ENCODE results near the gene C22orf15.

The C22orf15 gene

DNA sequence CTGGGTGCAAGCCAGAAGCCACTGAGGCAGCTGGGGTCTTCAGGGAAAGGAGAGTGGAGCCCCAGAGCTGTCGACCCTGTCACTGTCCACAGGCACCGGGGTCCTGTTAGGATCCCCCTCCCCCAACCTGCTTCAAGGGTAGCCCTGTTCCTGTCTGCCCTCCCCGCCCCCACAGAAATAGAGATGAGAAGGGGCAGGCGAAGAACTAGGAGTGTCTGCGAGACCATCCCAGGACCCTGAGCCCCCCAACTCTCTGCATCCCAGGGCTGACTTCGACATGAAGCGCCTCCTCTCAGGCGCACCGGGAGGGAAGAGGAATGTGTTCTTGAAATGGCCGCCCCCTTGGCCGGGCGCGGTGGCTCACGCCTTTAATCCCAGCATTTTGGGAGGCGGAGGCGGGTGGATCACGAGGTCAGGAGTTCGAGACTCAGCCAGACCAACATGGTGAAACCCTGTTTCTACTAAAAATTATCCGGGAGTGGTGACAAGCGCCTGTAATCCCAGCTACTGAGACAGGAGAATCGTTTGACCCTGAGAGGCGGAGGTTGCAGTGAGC is 11.3 kb upstream of the C22orf15 start:
- DNase-seq, result no peak

DNA sequence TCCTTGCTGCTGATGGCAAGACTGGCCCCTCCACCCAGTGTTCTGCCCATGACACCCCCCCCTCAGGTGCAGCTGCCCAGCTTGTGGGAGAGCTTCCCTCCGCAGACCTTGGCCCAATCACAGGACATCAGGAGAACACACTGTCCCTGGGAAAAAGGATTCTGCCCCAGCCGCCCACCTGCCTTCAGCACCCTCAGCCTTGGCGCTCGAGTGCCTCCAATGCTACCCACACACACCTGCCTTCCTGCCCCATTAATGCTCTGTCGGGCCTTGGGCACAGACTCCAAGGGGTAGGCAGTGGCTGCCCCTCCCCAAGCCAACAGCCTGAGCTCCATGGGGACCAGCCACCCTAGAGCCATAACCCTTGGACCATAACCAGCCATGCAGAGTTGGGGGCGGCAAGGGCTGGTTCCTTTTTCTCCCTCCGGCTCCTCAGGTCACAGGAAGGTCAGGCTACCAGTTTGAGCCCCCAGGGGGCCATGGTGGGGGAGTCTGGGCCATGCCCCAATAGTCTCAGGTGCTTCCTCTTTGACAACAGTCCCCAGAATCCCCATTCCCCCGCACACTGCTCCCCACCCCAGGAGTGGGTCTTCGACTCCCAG is 10.6 kb upstream of the C22orf15 start:
- DNase-seq, result no peak

DNA sequence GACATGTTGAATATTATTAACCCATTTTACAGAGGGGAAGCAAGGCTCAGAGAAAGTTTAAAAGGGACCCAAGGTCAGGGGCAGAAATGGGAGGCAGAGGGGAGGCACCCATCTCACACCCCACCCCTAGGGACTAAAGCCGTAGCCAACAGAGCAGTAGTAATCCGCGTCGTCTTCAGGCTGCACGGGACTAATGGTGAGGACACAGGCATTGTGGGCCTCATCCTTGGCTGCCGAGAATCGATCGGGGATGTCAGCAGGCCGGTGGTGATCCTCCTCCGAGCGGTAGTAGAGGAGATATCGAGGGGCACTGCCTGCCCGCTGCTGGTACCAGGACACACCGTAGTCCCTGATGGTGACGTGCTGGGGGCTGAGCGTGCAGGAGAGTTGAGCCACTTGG is 10.0 kb upstream of the C22orf15 start:
- DNase-seq, result no peak

DNA sequence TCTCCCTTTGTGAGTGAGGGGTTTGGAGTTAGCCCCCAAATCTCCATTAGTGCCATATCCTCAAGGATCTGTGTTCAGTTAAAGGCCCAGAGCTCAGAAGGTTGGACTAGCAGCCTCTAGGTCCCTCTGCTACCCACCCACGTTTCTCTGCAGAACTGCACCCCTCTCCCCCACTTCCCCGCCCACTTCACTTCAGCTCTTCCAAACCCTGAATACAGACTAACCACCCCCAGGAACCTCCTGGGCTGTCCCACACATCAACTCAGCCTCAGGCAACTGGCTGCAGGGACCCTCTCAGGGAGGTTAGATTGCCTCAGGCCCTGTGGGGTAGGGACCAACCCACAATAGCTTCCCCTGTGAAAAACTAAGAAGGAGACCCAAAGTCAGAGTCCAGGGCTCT is 9.4 kb upstream of the C22orf15 start:
- DNase-seq, result no peak

DNA sequence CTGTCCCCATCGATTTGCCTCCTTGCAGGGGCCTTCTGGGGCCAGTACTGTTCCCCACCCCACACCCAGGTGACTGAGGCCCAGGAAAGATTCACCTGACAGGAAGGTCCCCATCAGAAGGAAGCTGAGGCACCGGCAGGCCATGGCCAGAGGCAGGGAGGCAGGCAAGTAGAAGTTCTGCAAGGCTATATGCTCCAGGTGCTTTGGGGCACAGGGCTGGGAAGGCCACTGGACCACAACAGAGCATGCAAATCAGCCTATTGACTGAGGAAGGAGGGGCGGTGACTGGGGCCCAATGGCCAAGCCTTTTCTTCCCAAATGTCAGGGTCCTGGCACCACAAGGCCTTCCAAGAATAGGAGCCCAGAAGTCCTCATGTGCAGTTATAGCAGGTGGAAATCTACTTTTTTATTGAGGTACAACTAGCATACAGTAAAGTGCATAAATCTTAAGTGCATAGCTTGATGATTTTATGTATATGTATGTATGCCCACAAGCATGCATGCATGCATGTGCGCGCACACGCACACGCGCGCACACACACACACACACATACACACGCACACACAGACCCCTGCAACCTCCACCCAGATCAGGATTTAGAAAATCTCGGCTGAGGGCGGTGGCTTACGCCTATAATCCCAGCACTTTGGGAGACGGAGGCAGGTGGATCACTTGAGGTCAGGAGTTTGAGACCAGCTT is 8.4 kb upstream of the C22orf15 start, which contains the start of gene VPREB3:
Gene VPREB3 (minus strand): TSS at position 206 of the 700 bp plus-strand sequence. CDS start 62 bp downstream, at position 144.
- no peak for DNase-seq

GRCh38 chr22:23754980-23755636 is 7.7 kb upstream of the C22orf15 start:
- DNase-seq, result no peak

- DNase-seq, result no peak
Measured at GRCh38 chr22:23755711-23756110, 7.1 kb upstream of the C22orf15 start.

DNA sequence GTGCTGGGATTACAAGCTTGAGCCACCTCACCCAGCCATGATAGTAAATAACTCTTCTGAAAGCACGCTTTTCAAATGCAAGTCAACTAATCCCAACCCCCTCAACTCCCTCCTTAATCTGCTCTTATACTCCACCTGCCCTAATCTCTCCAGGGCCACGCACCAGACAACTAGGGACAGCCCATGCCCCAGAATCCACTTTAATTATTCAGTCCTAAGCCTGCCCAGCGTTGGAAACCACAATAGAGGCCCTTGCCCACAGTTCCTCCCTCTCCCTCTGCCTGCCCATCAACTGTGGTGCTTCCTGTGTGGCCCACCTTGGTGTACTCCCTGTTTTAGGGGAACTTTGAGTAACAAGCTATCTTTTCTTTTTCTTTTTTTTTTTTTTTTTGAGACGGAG is 5.9 kb upstream of the C22orf15 start:
- DNase-seq, result no peak

DNA sequence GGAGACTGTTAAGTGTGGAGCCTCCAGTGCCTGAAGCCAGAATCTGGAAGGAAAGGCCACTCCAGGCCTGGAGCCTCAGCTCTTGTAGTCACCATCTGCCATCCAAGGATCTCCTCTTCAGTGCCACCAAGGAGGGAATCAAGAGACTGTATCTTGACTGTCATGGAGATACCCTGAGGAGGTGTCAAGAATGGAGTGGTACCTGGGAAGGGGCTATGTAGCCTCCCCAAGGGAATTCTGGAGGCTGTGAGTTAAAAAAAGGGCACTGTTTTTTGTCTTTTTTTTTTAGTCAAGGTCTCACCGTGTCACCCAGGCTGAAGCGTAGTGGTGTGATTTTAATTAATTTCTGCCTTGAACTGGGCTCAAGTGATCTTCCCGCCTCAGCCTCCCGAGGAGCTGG is 3.2 kb upstream of the C22orf15 start:
- DNase-seq, result no peak

DNA sequence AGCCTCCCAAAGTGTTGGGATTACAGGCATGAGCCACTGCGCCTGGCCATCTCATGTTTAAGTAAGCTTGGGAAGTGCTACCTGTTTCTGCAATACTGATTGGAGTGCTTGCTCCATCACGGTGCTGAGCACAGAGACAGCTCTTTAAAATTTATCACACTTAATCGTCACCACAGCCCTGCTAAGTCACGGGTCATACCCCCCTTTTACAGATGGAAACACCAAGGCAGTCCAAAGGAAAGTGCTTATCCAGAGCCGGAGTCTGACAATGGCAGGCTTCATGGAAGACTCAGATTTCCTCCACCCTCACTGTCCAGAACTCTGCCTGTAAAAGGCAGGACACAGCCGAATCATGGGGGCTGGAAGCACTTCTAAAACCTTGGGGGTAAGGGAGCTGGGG is 2.7 kb upstream of the C22orf15 start:
- DNase-seq, result no peak

DNA sequence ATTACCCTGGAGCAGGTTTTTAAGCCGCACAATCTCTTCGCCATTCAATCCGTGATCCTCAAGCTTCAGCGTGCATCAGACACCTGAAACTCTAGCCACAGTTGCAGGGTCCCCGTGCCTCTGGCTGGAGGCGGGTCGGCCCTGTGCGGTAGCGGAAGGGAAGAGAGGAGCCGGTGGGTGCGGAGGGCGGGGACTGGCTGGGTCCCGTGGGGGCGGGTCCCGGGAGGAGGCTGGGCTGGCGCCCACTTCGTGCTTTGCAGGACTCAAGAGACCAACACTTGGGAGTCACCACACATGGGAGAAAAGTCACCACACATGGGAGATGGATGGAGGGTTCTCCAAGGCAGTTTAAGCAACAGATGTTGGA is 772 bp downstream of the C22orf15 start:
- DNase-seq, result no peak

DNA sequence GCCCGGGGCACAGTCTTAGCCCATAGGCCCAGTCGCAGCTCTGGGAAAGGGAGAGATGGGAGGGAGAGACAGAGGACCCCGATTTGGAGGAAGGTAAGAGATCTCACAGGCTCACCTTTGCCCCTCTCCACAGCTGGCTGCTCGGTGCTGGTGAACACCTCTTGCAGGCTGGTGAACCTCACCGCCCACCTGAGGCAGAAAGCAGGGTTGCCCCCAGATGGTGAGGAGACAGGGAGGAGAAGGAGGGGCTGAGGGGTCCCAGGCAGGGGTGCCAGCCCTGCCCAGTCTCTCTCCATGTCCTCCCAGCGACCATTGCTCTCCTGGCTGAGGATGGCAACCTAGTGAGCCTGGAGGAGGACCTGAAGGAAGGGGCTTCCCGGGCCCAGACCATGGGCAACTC is 1.2 kb downstream of the C22orf15 start:
- no peak for DNase-seq

DNA sequence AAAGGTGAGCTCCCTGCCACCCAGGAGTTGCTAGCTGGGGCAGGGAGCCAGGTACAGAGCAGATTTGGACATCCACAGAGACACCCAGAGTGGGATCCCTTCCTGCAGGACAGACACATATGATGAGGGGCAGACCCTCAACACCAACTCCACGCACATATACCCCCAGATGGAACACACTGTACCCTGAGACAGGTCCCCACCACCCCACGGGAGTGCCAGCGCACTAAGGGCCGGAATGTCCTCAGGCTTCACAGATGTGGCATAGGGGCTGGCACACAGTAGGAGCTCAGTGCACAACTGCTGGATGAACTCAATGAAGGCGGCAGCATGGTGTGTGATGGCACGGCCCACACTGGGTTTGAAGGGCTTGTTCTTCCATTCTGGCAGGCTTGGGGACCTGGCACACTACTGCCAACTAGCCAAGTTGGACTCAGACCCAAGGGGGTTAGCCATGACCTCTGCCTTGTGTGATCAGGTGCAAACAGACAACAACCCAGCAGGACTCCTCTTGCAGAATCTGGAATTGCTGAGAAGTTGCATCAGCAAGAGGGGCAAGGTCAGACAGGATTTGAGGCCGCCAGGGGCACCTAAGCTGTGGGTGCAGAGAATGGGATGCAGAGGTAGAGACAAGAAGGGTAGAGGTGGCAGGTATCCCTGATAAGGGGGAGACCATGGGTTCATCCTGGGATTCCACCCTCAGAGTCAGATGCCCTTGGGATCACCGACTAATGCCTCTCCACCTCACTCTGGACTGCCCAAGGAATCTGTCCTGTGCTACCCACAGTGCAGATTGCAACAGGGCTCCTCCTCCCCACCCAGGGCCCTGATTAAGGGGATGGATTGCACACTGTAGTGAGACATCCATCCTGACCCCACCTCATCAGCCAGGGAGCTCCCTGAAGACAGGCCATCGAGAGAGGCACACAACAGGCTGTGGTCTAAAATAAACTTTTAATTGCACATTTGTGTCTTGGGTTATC is 2.4 kb downstream of the C22orf15 start:
- DNase-seq, result no peak

GRCh38 chr22:23767303-23767672 is 4.5 kb downstream of the C22orf15 start:
- DNase-seq, result no peak

DNA sequence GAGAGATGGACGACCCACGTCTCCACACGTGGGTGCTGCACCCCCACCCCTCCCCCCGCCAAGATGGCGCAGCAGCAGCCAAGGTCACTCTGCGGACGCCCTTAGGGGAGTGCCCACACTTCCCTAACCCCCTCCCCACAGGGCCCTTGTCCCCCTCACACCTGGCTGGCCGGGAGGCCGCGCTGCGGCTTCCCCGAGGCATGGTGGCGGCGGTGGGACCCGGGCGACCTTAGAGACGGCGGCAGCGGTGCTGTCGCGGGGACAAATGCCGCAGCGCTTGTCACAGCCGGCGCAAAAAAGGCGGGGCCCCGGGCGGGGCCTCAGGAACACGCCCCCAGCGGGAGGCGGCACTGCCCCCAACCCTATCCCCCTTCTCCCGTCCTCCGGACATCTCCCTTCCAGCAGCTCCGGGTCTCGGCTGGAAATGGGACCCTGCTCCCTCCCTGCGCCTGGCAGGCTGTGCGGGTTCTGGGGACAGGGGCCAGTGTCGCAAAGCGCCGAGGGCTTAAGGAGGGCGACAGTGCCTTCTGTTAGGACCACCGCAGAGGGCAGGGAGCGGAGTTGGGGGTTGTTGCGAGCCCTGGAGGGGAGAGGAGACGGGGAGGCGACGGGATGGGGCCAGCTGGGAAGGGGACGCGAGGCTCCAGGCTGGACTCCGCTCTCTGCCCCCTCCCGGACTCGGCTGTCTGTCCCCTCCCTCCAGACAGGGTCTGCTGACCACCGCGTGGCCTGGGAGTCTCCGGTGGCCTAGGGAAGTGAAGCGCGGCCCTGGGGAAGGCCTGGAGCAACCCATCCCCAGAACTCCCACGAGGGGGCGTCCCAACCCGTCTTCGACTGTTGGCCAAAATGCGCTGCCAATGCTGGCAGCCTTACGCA is 5.1 kb downstream of the C22orf15 start, which contains the start of gene CHCHD10:
Gene CHCHD10 (minus strand): TSS at position 300 of the 876 bp plus-strand sequence. CDS start 98 bp downstream, at position 202.
- peak; percentile 28 for DNase-seq

DNA sequence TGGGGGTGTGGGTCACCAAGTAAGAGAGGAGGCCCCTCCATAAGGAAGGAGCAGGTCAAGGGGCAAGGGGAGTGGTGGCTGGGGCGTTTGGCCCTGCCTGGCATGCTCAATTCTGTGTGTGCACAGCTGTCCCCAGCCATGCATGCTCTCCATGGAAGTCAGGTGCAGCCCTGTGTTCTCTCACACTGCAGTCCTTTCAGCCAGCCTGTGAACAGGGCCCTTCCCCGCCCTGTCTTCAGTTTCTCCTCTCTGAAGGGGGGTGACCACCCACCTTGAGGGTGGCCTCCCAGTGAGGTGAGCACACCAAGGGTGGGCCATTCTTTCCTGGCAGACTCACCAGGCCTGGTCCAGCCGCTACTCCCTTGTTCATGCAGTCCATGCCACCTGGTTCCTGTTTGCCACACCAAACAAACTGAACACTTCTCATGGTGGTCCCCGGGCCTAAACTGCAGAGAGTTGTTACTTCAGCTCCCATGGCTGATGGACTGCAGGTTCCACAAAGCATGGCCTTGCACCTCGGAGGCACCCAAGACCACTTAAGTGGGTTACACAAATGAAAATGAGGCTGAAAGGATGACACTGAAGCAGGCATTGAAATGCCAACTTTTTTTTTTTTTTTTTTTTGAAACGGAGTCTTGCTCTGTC is 6.7 kb downstream of the C22orf15 start:
- no peak for DNase-seq

DNA sequence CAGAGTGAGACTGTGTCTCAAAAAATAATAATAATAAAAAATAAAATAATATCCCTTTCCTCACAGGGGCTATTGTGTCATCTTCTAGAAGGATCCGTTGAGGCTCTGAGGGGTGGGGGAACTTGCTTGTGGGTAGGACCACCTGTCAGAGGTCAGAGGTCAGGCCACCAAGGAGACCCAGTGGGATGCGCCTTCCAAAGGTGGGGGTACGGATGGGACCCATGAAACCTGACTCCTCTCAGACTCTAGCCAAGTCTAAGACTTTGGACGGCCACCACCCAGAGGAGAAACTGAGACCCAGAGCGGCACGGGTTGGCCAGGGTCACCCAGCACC is 9.5 kb downstream of the C22orf15 start:
- DNase-seq, result no peak

- DNase-seq, result peak; percentile 24
Measured at GRCh38 chr22:23772649-23773473, 10.1 kb downstream of the C22orf15 start, which contains the start of gene MMP11. Gene MMP11, plus strand, starts transcription at chr22:23772849. Its CDS starts 22 bp downstream, at chr22:23772871.

GRCh38 chr22:23773483-23774113 is 10.8 kb downstream of the C22orf15 start:
- no peak for DNase-seq

All from NCI-H526 treated with DMSO at 0.1 percent for 48 hours (cell line).